Islet precursor cell (in vitro differentiated cells): Measurements from ENCODE around the gene MTARC1.

Experiments used
- DNase-seq: peaks from one replicate; pipeline ENCODE4 v3.0.0-alpha.2; 2018

The MTARC1 gene

DNA sequence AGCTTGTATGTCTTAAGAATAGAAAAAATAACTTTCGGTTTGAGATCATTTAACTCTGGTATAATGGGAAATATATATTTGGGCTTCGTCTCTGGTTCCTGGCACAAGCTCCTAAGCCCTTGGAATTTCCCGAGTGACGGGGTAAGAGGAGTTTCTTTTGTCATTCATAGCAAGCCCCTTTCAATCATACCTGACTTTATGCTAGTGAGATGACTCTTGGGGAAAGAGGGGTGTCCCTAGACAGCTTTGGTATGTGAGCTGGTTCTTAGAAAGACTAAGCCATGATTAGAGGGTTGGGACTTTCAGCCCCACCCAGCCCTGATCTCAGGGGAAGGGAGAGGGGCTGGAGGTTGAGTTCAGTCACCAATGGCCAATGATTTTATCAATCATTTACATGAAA, 13.9 kb upstream of the MTARC1 start:
- no peak for DNase-seq

DNA sequence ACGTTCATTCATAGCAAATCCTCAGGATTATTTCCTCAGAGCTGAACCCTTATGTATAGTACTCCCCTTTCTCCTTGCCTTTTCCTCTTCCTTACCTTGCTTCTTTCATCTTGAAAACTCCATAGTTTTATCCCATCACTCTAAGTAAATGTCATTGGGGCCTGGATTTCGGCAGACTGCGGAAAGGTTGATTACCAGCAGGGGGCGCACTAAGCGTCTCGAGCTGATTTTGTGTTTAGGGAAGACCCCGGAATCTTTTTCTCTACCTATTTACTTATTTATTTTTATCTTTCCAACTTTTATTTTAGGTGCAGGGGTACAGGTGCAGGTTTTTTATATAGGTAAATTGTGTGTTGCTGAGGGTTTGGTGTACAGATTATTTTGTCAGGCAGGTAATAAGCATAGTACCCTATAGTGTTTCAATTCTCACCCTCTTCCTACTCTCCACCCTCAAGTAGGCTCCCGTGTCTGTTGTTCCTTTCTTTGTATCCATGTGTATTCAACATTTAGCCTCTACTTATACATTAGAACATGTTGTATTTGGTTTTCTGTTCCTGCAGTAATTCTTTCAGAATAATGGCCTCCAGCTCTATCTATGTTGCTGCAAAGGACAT, 11.4 kb upstream of the MTARC1 start:
- no peak for DNase-seq

DNA sequence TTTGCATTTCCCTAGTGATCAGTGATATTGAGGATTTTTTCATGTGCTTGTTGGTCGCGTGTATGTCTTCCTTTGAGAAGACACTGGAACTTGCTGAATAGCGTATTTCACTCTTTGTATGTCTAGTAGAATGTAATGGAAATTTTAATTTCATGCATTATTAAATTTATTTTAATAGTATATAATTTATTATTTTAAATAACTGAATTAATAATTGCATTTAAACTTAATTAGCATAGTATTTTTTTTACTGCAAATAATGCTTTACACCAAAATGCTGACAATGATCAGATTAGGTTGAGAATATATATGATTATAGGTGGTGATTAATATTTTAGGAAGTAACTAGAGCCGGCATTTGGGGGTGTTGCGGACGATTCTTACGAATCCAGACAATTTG, 10.5 kb upstream of the MTARC1 start:
- DNase-seq = no peak

DNA sequence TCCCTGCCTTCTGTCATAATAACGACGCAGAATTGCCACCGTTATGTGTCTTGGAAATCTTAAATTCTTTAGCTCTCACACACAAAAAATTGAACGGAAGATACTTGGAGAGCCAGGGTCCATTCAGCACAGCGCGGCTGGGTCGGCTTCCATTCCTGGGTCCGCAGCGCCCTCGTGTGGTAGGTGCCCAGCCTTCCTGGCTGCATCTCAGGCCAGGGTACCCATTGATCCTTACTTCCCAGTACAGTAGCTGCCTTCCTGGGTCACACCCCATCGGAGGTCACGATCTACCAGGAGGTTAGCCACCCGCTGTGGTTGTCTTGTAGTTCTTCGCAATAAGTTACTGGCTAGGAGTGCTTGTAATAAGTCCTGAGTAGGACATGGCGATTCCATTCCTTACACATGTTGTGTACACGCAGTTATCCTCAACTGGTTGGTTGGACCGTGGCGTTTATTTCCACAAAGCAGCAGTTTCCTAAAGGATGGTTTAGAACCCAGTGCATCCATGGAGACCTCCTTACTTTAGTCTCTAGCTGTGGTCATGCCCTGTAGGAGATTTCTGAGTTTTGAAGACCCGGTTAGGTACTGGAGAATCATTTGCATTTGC, 9.9 kb upstream of the MTARC1 start:
- DNase-seq = peak; percentile 88

DNA sequence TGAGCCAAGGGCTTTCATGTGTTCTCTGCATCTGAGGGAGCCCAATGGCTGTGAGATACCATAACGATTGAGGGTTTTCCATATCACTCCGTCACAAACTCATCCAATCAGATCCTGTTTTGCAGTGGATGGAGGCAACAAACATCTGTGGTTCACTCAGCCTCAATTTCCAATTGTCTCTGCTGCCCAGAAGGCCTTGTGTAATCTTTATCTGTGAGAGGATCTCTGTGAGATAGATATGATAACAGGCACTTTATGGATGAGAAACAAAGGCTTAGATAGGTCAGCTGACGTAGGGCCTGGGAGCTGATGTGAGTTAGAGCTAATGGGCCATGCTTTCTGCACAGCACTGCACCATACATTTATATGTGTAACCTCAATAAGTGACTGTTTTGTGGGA, 3.3 kb upstream of the MTARC1 start:
- DNase-seq = no peak

DNA sequence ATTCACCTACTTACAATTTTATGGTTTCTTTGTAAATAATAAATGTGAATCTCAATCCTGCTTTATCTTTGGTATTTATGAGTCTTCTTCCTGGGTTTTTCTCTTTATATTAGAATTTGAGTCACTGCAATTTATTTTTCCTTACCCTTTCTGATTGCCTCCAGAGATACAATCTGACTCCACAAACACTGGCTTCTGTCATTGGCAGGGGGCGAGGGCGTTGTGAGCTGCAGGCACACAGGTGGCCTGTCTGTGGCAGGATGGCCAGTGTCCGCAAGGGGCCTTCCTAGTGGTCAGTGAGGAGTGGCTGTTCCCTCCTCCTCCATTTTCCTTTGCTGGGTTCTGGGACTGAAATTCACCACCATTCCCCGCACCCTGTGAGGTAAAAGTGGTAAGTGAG, 2.0 kb upstream of the MTARC1 start:
- peak; percentile 56 for DNase-seq

DNA sequence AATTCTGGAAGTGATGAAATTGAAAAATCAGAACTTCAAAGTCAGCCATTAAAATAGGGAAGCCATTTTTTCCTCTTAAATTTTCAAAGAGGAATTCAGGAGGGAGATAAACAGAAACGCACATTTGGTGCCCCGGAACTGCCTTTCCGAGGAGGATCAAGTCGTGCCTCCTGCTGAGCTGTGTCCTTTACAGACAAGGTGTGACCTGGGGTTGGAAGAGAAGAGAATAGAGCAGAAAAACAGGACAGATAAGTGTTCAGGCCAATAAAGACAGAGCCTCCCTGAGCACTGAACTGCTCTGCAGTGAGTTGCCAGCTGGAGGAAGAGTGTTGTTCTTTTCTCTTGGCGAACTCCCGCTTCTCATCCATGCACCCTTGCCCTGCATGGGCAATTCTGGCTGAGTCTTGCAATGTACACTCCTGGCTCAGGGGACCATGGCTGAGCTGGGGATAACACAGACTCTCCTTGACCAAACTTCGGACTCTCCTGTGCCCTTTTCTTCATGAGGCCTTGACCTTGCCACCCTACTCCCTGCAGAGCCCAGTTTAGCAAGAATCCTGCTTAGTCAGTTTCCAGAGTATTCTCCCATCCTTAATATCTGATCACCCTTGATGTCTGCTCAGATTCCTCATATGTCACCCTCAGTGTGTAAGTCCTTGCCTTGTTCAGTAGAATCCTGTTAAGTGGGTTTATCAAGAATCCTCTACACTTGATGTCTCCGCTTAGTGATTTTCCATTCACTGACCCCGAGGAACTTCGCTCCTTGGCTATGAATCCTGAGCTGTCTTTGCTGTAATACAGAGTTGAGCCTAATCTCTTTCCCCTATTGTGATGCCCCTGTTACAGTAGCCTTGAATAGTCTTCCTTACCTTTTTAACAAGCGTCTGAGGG, 1.3 kb upstream of the MTARC1 start:
- DNase-seq = peak; percentile 47

DNA sequence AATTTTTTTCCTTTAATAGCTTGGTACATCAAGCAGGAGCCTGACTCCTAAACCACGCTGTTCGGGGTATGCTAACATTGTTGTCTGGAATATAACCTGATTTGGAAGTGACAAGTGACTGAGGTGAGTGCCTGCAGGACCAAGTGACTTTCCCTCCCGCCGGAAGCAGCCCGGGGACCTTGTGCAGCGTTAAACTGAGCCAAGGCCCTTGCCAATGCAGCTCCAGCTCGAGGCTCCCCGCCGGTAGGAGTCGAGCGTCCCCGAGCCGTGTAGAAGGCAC, 716 bp upstream of the MTARC1 start:
- no peak for DNase-seq

DNA sequence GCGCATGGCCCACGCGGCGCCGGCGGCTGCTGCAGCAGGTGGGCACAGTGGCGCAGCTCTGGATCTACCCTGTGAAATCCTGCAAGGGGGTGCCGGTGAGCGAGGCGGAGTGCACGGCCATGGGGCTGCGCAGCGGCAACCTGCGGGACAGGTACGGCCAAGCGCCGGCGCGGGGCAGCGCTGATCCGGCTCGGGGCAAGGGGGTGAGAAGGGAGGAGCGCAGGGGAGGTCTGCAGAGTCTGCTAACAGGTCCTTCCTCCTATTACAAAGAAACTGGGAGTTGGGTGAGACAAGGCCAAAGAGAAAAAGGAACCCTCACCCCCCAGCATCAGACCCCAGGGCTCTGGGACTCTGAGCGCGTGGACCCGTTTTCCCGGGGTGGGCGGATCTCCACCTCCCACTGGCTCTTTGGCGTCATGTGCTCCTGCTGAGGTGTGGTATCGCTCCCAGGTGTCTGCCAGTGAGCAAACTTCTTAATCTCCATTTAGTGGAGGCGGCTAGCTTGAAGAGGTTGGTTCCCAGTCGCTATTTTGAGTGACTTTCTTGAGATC, 431 bp downstream of the MTARC1 start:
- DNase-seq = peak; percentile 87

DNA sequence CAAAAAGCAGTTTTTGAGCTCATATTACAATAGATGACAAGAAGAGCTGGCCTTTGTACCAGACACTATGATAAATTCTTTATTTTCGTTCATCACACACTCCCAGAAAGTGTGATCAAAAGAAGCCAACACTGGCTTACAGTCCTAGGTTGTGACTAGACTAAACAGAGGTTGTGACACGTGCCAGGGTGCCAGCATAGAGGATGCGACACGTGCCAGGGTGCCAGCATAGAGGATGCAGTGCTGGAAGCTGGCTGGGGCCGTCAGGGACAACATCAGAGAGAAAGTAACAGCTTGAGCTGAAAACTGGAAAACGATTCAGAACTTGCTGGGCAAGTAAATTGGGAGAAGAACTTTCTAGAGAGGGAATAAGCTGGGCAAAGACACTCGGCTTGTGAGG, 2.2 kb downstream of the MTARC1 start:
- no peak for DNase-seq

DNA sequence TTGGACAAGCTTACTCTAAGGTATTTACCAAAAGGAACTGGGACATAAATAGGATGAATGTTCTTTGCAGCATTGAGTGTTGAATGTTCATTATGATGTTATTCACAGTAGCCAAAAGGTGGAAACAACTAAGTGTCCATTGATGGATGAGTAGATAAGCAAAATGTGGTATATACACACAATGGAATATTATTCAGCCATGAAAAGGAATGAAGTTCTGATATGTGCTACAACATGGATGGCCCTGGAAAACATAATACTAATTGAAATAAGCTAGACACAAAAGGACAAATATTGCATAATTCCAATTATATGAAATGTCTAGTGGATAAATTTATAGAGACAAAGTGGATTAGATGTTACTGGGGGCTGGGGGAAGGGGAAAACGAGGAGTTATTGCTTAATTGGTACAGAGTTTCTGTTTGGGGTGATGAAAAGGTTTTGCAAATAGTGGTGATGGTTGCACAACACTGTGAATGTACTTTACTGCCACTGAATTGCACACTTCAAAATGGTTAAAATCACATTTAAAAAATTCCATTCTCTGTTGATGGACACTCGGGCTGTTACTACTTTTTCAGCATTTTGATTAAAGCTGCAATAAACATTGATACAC, 2.9 kb downstream of the MTARC1 start:
- no peak for DNase-seq

DNA sequence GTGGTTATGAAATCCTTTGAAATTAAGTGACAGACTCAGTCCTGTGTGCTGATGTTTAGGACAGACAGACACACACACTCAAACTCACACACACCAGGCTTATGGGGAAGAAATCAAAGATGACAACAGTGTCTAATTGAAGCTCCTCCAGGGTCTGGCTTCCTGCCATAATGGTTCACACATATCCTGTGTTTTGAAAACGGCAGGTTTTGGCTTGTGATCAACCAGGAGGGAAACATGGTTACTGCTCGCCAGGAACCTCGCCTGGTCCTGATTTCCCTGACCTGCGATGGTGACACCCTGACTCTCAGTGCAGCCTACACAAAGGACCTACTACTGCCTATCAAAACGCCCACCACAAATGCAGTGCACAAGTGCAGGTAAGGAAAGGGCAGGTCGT, 4.6 kb downstream of the MTARC1 start:
- no peak for DNase-seq

DNA sequence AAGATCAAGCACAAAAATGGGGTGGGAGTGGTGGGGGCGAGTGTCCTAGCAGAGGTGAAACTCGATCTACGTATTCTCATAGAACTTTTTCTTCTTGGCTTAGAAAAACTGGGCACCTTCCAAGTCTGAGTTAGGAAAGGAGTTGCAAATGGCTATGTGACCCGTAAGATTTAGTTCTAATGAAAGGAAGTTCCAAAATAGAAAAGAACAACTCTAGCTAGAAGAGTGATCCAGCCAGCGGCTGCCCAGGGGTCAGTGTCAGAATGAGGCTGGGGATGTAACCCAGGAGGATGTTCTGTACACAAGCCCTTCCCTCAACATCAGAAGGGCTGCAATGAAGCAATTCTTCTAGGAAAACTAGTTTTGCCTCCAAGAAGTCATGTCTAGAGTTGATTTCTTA, 5.2 kb downstream of the MTARC1 start:
- no peak for DNase-seq

DNA sequence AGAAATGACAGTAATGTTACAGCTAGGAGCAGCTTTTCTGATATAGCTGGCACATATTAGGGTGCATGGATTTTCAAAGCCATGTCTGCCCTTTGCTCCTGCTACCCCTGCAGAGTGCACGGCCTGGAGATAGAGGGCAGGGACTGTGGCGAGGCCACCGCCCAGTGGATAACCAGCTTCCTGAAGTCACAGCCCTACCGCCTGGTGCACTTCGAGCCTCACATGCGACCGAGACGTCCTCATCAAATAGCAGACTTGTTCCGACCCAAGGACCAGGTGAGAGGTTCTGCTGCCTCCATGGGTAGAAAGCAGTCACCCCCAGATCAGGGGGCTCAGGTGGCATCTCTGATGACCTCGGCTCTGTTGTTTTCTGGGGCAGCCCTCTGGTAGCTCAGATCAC, 9.8 kb downstream of the MTARC1 start:
- no peak for DNase-seq

DNA sequence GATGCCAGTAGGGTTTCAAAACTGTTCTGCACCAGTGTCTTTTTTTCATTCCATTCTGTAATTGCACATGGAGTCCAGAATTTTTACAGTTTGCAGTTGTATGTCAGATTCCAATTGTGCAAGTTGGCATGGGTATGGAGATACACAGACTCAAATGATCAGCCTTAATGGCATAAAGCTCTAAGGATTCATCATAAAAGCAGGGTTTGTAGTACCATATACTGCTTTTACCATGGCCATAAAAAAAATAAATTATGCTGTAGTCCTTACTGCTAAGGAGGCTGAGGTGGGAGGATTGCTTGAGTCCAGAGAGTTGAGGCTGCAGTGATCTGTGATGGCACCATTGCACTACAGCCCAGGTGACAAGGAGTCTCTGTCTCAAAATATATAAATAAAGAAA, 10.3 kb downstream of the MTARC1 start:
- DNase-seq = no peak

DNA sequence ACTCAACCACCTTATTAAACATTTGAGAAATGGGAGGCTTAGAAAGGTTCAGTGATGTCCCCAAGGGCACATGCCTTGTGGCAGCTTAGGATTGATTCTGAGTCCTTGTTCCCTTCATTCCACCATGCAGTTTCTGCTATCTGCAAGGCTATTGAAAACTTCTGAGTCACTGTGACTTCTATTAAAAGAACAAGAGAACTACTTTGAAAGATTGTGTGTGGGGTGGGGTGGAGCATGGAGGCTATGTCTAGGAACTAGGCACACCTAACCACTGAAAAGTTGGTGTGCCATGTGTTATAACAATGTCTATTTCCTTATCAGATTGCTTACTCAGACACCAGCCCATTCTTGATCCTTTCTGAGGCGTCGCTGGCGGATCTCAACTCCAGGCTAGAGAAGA, 10.8 kb downstream of the MTARC1 start:
- DNase-seq = no peak

DNA sequence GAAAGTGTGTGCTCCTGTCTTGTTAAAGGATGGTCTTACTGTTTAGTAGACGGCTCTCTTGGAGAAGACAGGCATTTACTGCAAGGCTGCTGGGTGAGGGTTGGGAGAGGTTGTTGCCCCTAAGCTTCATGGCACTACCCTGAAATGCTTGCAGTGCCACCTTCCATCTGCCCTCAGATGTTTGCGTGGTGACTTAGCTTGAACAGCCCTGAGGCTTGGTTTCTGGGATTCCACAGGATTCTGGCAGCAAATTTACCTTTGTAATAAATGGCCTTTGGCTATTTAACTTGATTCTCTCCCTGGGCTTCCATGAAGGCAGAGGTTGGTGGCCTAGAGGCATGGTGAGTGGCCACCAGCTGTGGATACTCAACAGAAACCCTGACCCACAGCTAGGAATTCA, 11.6 kb downstream of the MTARC1 start:
- DNase-seq = no peak

DNA sequence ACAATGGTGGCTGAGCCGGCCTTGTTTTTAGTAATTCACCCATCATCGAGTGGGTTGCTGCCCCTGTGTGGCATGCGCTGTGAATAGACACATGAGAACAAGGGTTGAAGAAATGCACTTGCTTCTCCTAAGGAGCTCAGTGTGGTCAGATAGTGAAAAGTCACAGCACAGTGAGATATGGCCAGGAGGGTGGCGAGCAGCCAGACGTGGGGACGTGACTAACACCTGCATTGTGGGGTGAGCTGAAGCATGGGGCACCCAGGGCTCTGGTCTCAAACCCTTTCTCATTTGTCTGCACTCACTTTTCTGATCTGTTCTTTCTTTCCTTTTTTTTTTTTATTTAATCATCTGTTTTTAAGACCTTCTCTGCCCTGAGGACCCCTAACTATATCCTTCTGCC, 13.5 kb downstream of the MTARC1 start:
- no peak for DNase-seq

DNA sequence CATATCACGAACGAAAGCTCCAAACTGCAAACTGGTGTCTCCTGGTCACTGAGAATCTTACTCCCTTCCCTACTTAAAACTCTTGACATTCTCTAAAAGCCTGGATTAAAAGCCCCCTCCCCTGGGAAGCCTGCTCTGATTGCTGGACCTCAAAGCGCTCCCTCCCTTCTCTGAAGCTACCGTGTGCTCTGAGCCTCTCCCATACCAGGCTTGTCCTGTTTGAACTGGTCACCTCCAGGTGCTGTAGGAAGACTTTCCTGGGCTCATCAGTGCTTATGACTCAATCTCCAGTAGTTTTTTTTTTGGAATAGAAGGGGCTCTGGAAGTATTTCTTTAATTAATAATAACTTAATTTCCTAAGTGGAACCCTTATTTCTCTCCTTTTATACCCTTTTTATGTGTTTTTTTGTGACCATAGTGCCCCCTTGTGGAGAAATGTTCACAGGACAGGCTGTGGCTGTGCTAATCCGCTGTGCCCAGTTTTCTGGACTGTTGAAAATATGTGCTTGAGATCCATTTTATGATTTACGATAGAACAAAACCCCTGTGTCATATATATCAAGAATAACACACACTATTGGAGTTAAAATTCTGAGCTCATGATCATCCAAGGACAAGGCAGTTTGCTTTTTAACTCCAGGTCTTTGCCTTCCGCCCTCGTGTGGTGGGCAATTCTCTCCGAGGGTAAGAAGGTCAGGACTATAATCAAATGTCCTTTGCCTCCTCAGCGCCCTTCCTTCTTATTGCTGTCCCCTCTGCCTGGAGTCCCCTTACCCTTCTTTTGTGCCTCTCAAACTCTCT, 16.9 kb downstream of the MTARC1 start:
- no peak for DNase-seq

DNA sequence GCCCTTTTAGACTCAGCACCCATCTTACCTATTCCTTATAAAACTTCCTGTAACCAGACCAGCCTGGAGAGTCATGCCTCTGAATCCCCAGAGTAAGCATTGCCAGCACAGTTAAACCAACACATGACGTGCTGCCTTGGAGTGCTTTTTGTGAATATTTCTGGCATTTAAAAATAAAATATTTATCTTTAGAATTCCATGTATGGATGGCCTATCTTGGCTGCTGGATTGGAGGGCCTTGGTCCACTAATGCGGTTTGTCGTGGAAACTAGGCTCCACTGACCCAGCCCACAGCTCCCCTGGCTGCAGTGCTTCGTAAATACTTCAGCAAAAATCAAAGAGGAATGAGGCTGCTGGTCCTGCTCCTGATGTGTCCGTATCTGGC, 17.5 kb downstream of the MTARC1 start:
- DNase-seq = no peak

DNA sequence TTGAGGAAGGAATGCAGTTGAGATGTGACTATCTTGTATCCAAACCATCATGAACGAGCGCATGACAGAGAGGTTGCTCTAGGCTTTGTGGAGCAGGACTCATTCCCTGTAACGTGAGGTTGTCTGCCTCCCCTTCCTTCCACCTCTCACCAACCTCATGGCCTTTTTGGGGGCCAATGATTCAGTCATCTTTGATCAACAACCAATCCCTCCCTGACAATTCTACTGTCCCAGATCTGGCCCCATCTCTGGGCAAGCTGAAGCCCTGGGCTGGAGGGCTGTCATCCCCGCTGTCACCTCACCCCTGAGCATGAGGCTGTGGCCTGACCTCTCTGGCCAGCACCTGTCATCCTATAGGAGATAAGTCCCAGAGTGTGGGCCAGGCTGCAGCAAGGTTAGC, 19.7 kb downstream of the MTARC1 start:
- no peak for DNase-seq

DNA sequence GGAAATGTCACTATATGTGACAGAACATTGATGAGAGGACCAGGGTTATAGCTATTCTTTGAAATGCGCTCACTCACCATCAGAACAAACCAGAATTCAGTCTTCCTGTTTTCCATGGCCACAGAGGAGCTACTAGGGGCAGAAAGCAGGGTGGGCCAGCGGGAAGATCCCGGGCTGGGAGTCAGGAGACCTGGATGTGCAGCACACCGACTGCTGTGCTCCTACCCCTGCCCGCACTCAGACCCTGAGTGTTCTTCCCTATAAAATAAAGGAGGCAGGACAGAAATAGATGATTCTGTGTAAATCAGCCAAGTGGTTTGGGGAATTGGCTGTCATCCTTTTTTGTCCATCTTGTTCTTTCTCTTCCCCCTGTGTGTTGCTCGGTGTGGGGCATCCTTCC, 21.0 kb downstream of the MTARC1 start:
- no peak for DNase-seq
